PC-3 (cell line): Measurements from ENCODE around the gene SH3BP5. TPM values are rescaled to one million over a fixed set of nuclear protein-coding genes. Genes with fewer than 3 reads are reported as not detected.

ENCODE experiments used
- ATAC-seq: fragments of 200-7000 bp; cut with Tn5 transposase; 2 replicates; pipeline ENCODE4 v1.9.1; 2020; ENCODE audit warnings: mild to moderate bottlenecking, moderate library complexity
- BruUV-seq: library from RNA; stranded (reverse); fragments of 400-500 nt; replicated peaks from 2 replicates; lab custom pipeline; 2021; lab: Mats Ljungman, UMichigan
- CTCF ChIA-PET: fragments of 300-600 bp; sonication (Branson Sonifier 250); formaldehyde crosslinking; loops from one replicate; lab custom pipeline; 2022; ENCODE audit warnings: antibody characterized with exemption; lab: Charles Lee
- POLR2A ChIA-PET: fragments of 300-600 bp; sonication (Branson Sonifier 250); formaldehyde crosslinking; loops from one replicate; lab custom pipeline; 2022; ENCODE audit warnings: antibody characterized with exemption; ENCODE audit not compliant: unreplicated experiment; lab: Charles Lee
- DNase-seq: peaks from one replicate; pipeline ENCODE4 v3.0.0-alpha.2; 2015
- H2AFZ ChIP-seq: fragments of 300-600 bp; sonication (generic); 2 replicates; pipeline ENCODE4 v1.6.0; 2016; ENCODE audit warnings: antibody characterized with exemption, low read length
- H3F3A ChIP-seq: fragments of 300-600 bp; sonication (generic); one replicate; pipeline ENCODE4 v1.6.0; 2017; ENCODE audit warnings: antibody characterized with exemption, low read length, control low read depth, mild to moderate bottlenecking; ENCODE audit not compliant: unreplicated experiment
- H3K27ac ChIP-seq: fragments of 300-600 bp; sonication (generic); 2 replicates; pipeline ENCODE4 v1.5.1; 2016; ENCODE audit warnings: mild to moderate bottlenecking, low read length
- H3K27me3 ChIP-seq: fragments of 300-600 bp; sonication (generic); 2 replicates; pipeline ENCODE4 v1.6.1; 2016; ENCODE audit warnings: low read length, mixed read lengths
- H3K36me3 ChIP-seq: fragments of 300-600 bp; sonication (generic); 2 replicates; pipeline ENCODE4 v1.6.1; 2016; ENCODE audit warnings: low read depth, mixed run types, low read length, mixed read lengths
- H3K4me1 ChIP-seq: fragments of 300-600 bp; sonication (generic); 2 replicates; pipeline ENCODE4 v1.5.1; 2016; ENCODE audit warnings: low read length; ENCODE audit not compliant: insufficient read depth
- H3K4me2 ChIP-seq: fragments of 300-600 bp; sonication (generic); 2 replicates; pipeline ENCODE4 v1.6.0; 2016; ENCODE audit warnings: low read length
- H3K4me3 ChIP-seq: fragments of 300-600 bp; sonication (generic); 2 replicates; pipeline ENCODE4 v1.5.1; 2016; ENCODE audit warnings: mild to moderate bottlenecking, low read length, mixed read lengths
- H3K79me2 ChIP-seq: fragments of 300-600 bp; sonication (generic); 2 replicates; pipeline ENCODE4 v1.6.1; 2017; ENCODE audit warnings: low read length, mixed read lengths
- H3K9ac ChIP-seq: fragments of 300-600 bp; sonication (generic); 2 replicates; pipeline ENCODE4 v1.6.0; 2016; ENCODE audit warnings: mild to moderate bottlenecking, low read length
- H3K9me2 ChIP-seq: fragments of 300-600 bp; sonication (generic); replicated peaks from 2 replicates; pipeline ENCODE4 v1.6.1; 2016; ENCODE audit warnings: mixed run types, low read length, mixed read lengths
- H3K9me3 ChIP-seq: fragments of 300-600 bp; sonication (generic); 2 replicates; pipeline ENCODE4 v1.6.1; 2016; ENCODE audit warnings: low read length, mixed read lengths
- H4K20me1 ChIP-seq: fragments of 300-600 bp; sonication (generic); 2 replicates; pipeline ENCODE4 v1.6.1; 2016; ENCODE audit warnings: low read length, mixed read lengths
- CTCF ChIP-seq: fragments of 300-600 bp; sonication (generic); conservative IDR thresholded peaks from 2 replicates; pipeline ENCODE4 v1.5.1; 2017; ENCODE audit warnings: antibody characterized with exemption, low read depth, mild to moderate bottlenecking, low read length
- EZH2 ChIP-seq: fragments of 300-600 bp; sonication (generic); IDR thresholded peaks from one replicate; pipeline ENCODE4 v1.6.1; 2017; ENCODE audit warnings: antibody characterized with exemption, mild to moderate bottlenecking, low read length; ENCODE audit not compliant: unreplicated experiment
- EZH2phosphoT487 ChIP-seq: fragments of 300-600 bp; sonication (generic); IDR thresholded peaks from 2 replicates; pipeline ENCODE4 v1.6.1; 2018; ENCODE audit warnings: mild to moderate bottlenecking, antibody characterized with exemption, low read length, borderline replicate concordance
- intact Hi-C: fragments of 100-400 bp; cut with micrococcal nuclease; formaldehyde crosslinking; loops from 2 replicates; pipeline ENCODE4 v1.9.0; 2023
- total RNA-seq: library from RNA; depleted of rRNA; stranded (reverse); fragments of >200 nt; gene quantifications from 2 replicates; pipeline ENCODE4 v1.2.3, GENCODE V29; 2014

Gene SH3BP5
- total RNA-seq, 1 experiment from 2014 or later, result 21.2 TPM

- H3K9me3 ChIP-seq, result no peaks in the 10 kb centered on the region
- no peak for DNase-seq
- no peaks in the 10 kb centered on the region for H3K27me3 ChIP-seq
- H3F3A ChIP-seq, result no peaks in the 10 kb centered on the region
- peaks cover 8% of the 10 kb centered on the region for H3K4me1 ChIP-seq
- ChIA-PET POLR2A (no interaction called here), CTCF (no interaction called here)
- H4K20me1 ChIP-seq, result no peaks in the 10 kb centered on the region
- no peak overlapping the region for H2AFZ ChIP-seq
- H3K27ac ChIP-seq, result no peak overlapping the region
- H3K36me3 ChIP-seq, result no peaks in the 10 kb centered on the region
- no peak for TF ChIP-seq EZH2phosphoT487
- TF ChIP-seq EZH2, result no peak
- TF ChIP-seq CTCF, result no peak
- intact Hi-C loops, result no loop called here
- H3K4me3 ChIP-seq, result no peak overlapping the region
- H3K79me2 ChIP-seq, result no peaks in the 10 kb centered on the region
- H3K9me2 ChIP-seq, result no peaks in the 10 kb centered on the region
- H3K4me2 ChIP-seq, result no peak overlapping the region
- H3K9ac ChIP-seq, result no peak overlapping the region
- no TSS peak for BruUV-seq
- ATAC-seq, result no peak
Measured at GRCh38 chr3:15295506-15295905, 36.9 kb downstream of the SH3BP5 start.

GRCh38 chr3:15294929-15295328 lies 37.5 kb downstream of the SH3BP5 start:
- Histone ChIP-seq H3K9me3 (no peaks in the 10 kb centered on the region), H3K27me3 (no peaks in the 10 kb centered on the region), H3K9ac (no peak overlapping the region), H4K20me1 (no peaks in the 10 kb centered on the region), H3K4me1 (0 out of 2 replicates have a peak, but pooled peaks cover 4% of the 10 kb centered on the region), H3F3A (no peaks in the 10 kb centered on the region), H3K4me3 (no peak overlapping the region), H2AFZ (no peak overlapping the region), H3K36me3 (no peaks in the 10 kb centered on the region), H3K27ac (no peak overlapping the region), H3K4me2 (no peak overlapping the region), H3K9me2 (no peaks in the 10 kb centered on the region), H3K79me2 (no peaks in the 10 kb centered on the region)
- ChIA-PET CTCF (no interaction called here), POLR2A (no interaction called here)
- TF ChIP-seq EZH2 (no peak), EZH2phosphoT487 (no peak), CTCF (no peak)
- no peak for DNase-seq
- intact Hi-C loops, result no loop called here
- no peak for ATAC-seq
- BruUV-seq, result no TSS peak

GRCh38 chr3:15292765-15293522 lies 39.4 kb downstream of the SH3BP5 start:
- no peak for DNase-seq
- no peaks in the 10 kb centered on the region for H3K9me3 ChIP-seq
- no peak overlapping the region for H3K4me3 ChIP-seq
- no peak for ATAC-seq
- POLR2A ChIA-PET, result no interaction called here
- H3K27me3 ChIP-seq, result no peaks in the 10 kb centered on the region
- no peak overlapping the region for H2AFZ ChIP-seq
- intact Hi-C loops, result no loop called here
- no peaks in the 10 kb centered on the region for H3K9me2 ChIP-seq
- H3K79me2 ChIP-seq, result no peaks in the 10 kb centered on the region
- no peaks in the 10 kb centered on the region for H3K4me1 ChIP-seq
- no peaks in the 10 kb centered on the region for H3K36me3 ChIP-seq
- H4K20me1 ChIP-seq, result no peaks in the 10 kb centered on the region
- H3F3A ChIP-seq, result no peaks in the 10 kb centered on the region
- no peak overlapping the region for H3K4me2 ChIP-seq
- TF ChIP-seq EZH2 (no peak), CTCF (no peak), EZH2phosphoT487 (no peak)
- H3K27ac ChIP-seq, result no peak overlapping the region
- no peak overlapping the region for H3K9ac ChIP-seq
- CTCF ChIA-PET, result no interaction called here
- BruUV-seq, result no TSS peak
